HCT116 (cell line): ENCODE data around the gene PCDHGA1.

Experiments
- CTCF ChIP-seq, 3 experiments: fragments of 200-600 bp in 1 of 3; sonication (generic) in 1 of 3; IDR thresholded peaks in 2 of 3; conservative IDR thresholded peaks in 1 of 3; 2 replicates each; pipeline ENCODE4 v1.5.1; 2012 to 2017; ENCODE audit warnings: low read depth in 2 of 3, low read length in 2 of 3, antibody characterized with exemption in 1 of 3, borderline replicate concordance in 1 of 3, control low read depth in 1 of 3, mild to moderate bottlenecking in 1 of 3, mixed read lengths in 1 of 3, mixed run types in 1 of 3, moderate library complexity in 1 of 3; ENCODE audit not compliant: insufficient read depth in 1 of 3
- ELF1 ChIP-seq: IDR thresholded peaks from 2 replicates; pipeline ENCODE4 v1.6.1; 2012; ENCODE audit warnings: low read depth, borderline replicate concordance
- EZH2phosphoT487 ChIP-seq: fragments of 200-600 bp; IDR thresholded peaks from 2 replicates; pipeline ENCODE4 v1.6.1; 2018; ENCODE audit warnings: antibody characterized with exemption, borderline replicate concordance
- JUND ChIP-seq: IDR thresholded peaks from 2 replicates; pipeline ENCODE4 v1.6.1; 2012
- RAD21 ChIP-seq: IDR thresholded peaks from 2 replicates; pipeline ENCODE4 v1.6.1; 2012; ENCODE audit warnings: low read depth, mild to moderate bottlenecking
- SRF ChIP-seq: IDR thresholded peaks from 2 replicates; pipeline ENCODE4 v1.6.1; 2012; ENCODE audit warnings: low read depth
- TF ChIP-seq, protein P1 (sequence below): IDR thresholded peaks from 2 replicates; pipeline ENCODE4 v1.6.1; 2011; ENCODE audit warnings: mild to moderate bottlenecking, low read length, moderate library complexity; ENCODE audit not compliant: insufficient replicate concordance; ENCODE audit errors: extremely low read depth

- TF ChIP-seq CTCF (IDR thresholded peaks at IDR 0.05 in 2 of 3, conservative IDR thresholded peaks at IDR 0.05 in 1 of 3; ENCODE audit: borderline replicate concordance in 1 of 3, insufficient read depth in 1 of 3, low read depth in 2 of 3, low read length in 2 of 3) (peak in 2 of 3 experiments; percentile 17 to 39; a peak in 3 of 6 replicates), RAD21 (peak; percentile 16; the same call in 1 of the 2 replicates), ELF1 (no peak), EZH2phosphoT487 (no peak), SRF (no peak), JUND (no peak)
- TF ChIP-seq, protein P1, sequence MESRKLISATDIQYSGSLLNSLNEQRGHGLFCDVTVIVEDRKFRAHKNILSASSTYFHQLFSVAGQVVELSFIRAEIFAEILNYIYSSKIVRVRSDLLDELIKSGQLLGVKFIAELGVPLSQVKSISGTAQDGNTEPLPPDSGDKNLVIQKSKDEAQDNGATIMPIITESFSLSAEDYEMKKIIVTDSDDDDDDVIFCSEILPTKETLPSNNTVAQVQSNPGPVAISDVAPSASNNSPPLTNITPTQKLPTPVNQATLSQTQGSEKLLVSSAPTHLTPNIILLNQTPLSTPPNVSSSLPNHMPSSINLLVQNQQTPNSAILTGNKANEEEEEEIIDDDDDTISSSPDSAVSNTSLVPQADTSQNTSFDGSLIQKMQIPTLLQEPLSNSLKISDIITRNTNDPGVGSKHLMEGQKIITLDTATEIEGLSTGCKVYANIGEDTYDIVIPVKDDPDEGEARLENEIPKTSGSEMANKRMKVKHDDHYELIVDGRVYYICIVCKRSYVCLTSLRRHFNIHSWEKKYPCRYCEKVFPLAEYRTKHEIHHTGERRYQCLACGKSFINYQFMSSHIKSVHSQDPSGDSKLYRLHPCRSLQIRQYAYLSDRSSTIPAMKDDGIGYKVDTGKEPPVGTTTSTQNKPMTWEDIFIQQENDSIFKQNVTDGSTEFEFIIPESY, result no peak
Measured at GRCh38 chr5:141330299-141331080, at the start of gene PCDHGA1.
